ACC112 (cell line): Measurements from ENCODE around the gene MDGA2.

Source experiments
- H2AFZ ChIP-seq: fragments of 200-600 bp; sonication (generic); one replicate; pipeline ENCODE4 v1.6.0; 2017; ENCODE audit warnings: antibody characterized with exemption, low read length; ENCODE audit not compliant: unreplicated experiment
- H3K27ac ChIP-seq: fragments of 200-600 bp; sonication (generic); 2 replicates; pipeline ENCODE4 v1.5.1; 2014; ENCODE audit warnings: low read depth, mild to moderate bottlenecking, antibody characterized with exemption, low read length, moderate library complexity
- H3K27me3 ChIP-seq: fragments of 200-600 bp; sonication (generic); 2 replicates; pipeline ENCODE4 v1.6.1; 2014; ENCODE audit warnings: mild to moderate bottlenecking, antibody characterized with exemption, low read length, moderate library complexity, mixed read lengths; ENCODE audit not compliant: insufficient read depth
- H3K36me3 ChIP-seq: fragments of 200-600 bp; sonication (generic); 2 replicates; pipeline ENCODE4 v1.6.1; 2016; ENCODE audit warnings: mild to moderate bottlenecking, antibody characterized with exemption, low read length, moderate library complexity, mixed read lengths; ENCODE audit not compliant: insufficient read depth
- H3K4me1 ChIP-seq: fragments of 200-600 bp; sonication (generic); one replicate; pipeline ENCODE4 v1.6.1; 2016; ENCODE audit warnings: low read length, mixed read lengths; ENCODE audit not compliant: insufficient read depth, unreplicated experiment, control insufficient read depth
- H3K4me3 ChIP-seq: fragments of 200-600 bp; sonication (generic); 2 replicates; pipeline ENCODE4 v1.5.1; 2014; ENCODE audit warnings: mild to moderate bottlenecking, low read depth, low read length
- H3K79me2 ChIP-seq: fragments of 200-600 bp; sonication (generic); one replicate; pipeline ENCODE4 v1.6.0; 2016; ENCODE audit warnings: low read length; ENCODE audit not compliant: control insufficient read depth, unreplicated experiment, insufficient read depth

MDGA2 gene

GRCh38 chr14:47438650-47439140, 236.7 kb downstream of the MDGA2 start:
- Histone ChIP-seq H3K79me2 (no peaks in the 10 kb centered on the region), H3K27me3 (no peaks in the 10 kb centered on the region), H3K4me3 (no peak overlapping the region), H3K27ac (no peak overlapping the region), H2AFZ (no peak overlapping the region), H3K4me1 (no peaks in the 10 kb centered on the region), H3K36me3 (no peaks in the 10 kb centered on the region)

GRCh38 chr14:47435331-47435965, 240.0 kb downstream of the MDGA2 start:
- H3K4me1 ChIP-seq = no peaks in the 10 kb centered on the region
- no peaks in the 10 kb centered on the region for H3K79me2 ChIP-seq
- no peak overlapping the region for H2AFZ ChIP-seq
- no peaks in the 10 kb centered on the region for H3K27me3 ChIP-seq
- H3K27ac ChIP-seq = no peak overlapping the region
- H3K4me3 ChIP-seq = no peak overlapping the region
- H3K36me3 ChIP-seq = no peaks in the 10 kb centered on the region

GRCh38 chr14:47427629-47428028, 247.8 kb downstream of the MDGA2 start:
- H3K79me2 ChIP-seq = no peaks in the 10 kb centered on the region
- no peak overlapping the region for H2AFZ ChIP-seq
- no peak overlapping the region for H3K27ac ChIP-seq
- no peaks in the 10 kb centered on the region for H3K4me1 ChIP-seq
- H3K4me3 ChIP-seq = no peak overlapping the region
- H3K36me3 ChIP-seq = no peaks in the 10 kb centered on the region
- H3K27me3 ChIP-seq = no peaks in the 10 kb centered on the region

GRCh38 chr14:47425302-47425701, 250.1 kb downstream of the MDGA2 start:
- Histone ChIP-seq H3K27ac (no peak overlapping the region), H3K4me1 (no peaks in the 10 kb centered on the region), H3K79me2 (no peaks in the 10 kb centered on the region), H3K4me3 (no peak overlapping the region), H3K27me3 (no peaks in the 10 kb centered on the region), H2AFZ (no peak overlapping the region), H3K36me3 (no peaks in the 10 kb centered on the region)

GRCh38 chr14:47422191-47422590, 253.2 kb downstream of the MDGA2 start:
- Histone ChIP-seq H3K79me2 (no peaks in the 10 kb centered on the region), H3K4me1 (no peaks in the 10 kb centered on the region), H3K27me3 (no peaks in the 10 kb centered on the region), H2AFZ (no peak overlapping the region), H3K4me3 (no peak overlapping the region), H3K36me3 (no peaks in the 10 kb centered on the region), H3K27ac (no peak overlapping the region)

- H3K36me3 ChIP-seq = no peaks in the 10 kb centered on the region
- H2AFZ ChIP-seq = no peak overlapping the region
- no peak overlapping the region for H3K4me3 ChIP-seq
- no peaks in the 10 kb centered on the region for H3K27me3 ChIP-seq
- no peaks in the 10 kb centered on the region for H3K4me1 ChIP-seq
- H3K79me2 ChIP-seq = no peaks in the 10 kb centered on the region
- H3K27ac ChIP-seq = no peak overlapping the region
Observed at GRCh38 chr14:47411523-47411922, 263.9 kb downstream of the MDGA2 start.

GRCh38 chr14:47392326-47392725, 283.1 kb downstream of the MDGA2 start:
- Histone ChIP-seq H2AFZ (no peak overlapping the region), H3K27me3 (no peaks in the 10 kb centered on the region), H3K79me2 (no peaks in the 10 kb centered on the region), H3K4me1 (no peaks in the 10 kb centered on the region), H3K27ac (no peak overlapping the region), H3K4me3 (no peak overlapping the region), H3K36me3 (no peaks in the 10 kb centered on the region)

- no peaks in the 10 kb centered on the region for H3K79me2 ChIP-seq
- no peak overlapping the region for H3K27ac ChIP-seq
Observed at GRCh38 chr14:47390831-47391504, 284.4 kb downstream of the MDGA2 start.

GRCh38 chr14:47389535-47389934, 285.9 kb downstream of the MDGA2 start:
- H3K4me1 ChIP-seq = no peaks in the 10 kb centered on the region
- no peak overlapping the region for H3K27ac ChIP-seq
- no peaks in the 10 kb centered on the region for H3K79me2 ChIP-seq
- no peaks in the 10 kb centered on the region for H3K27me3 ChIP-seq
- no peak overlapping the region for H3K4me3 ChIP-seq
- no peaks in the 10 kb centered on the region for H3K36me3 ChIP-seq
- no peak overlapping the region for H2AFZ ChIP-seq

More at GRCh38 chr14:47390831-47391504, 284.4 kb downstream of the MDGA2 start:
- no peak overlapping the region for H3K4me3 ChIP-seq
- H3K27me3 ChIP-seq = no peaks in the 10 kb centered on the region
- H3K36me3 ChIP-seq = no peaks in the 10 kb centered on the region
- H2AFZ ChIP-seq = no peak overlapping the region
- no peaks in the 10 kb centered on the region for H3K4me1 ChIP-seq

- Histone ChIP-seq H3K4me3 (no peak overlapping the region), H3K79me2 (no peaks in the 10 kb centered on the region), H3K27ac (no peak overlapping the region), H2AFZ (no peak overlapping the region), H3K36me3 (no peaks in the 10 kb centered on the region), H3K27me3 (no peaks in the 10 kb centered on the region), H3K4me1 (no peaks in the 10 kb centered on the region)
Observed at GRCh38 chr14:47366006-47366405, 309.4 kb downstream of the MDGA2 start.

- Histone ChIP-seq H3K4me3 (no peak overlapping the region), H3K27ac (no peak overlapping the region), H2AFZ (no peak overlapping the region), H3K4me1 (no peaks in the 10 kb centered on the region), H3K27me3 (no peaks in the 10 kb centered on the region), H3K36me3 (no peaks in the 10 kb centered on the region), H3K79me2 (no peaks in the 10 kb centered on the region)
Observed at GRCh38 chr14:47365233-47365632, 310.2 kb downstream of the MDGA2 start.
